Uterus (tissue), 2 donors: ENCODE data around the gene TRAF1.

Experiments
- POLR2A ChIP-seq, 2 donors: fragments of 450-650 bp; IDR thresholded peaks; one replicate each; pipeline ENCODE4 v1.6.1; 2016; ENCODE audit warnings: antibody characterized with exemption in 2 of 2, mild to moderate bottlenecking in 1 of 2, moderate library complexity in 1 of 2
- TF ChIP-seq, protein P1 (sequence below), 4 experiments: fragments of 200-600 bp in 2 of 4; fragments of 450-650 bp in 2 of 4; sonication (generic) in 2 of 4; IDR thresholded peaks; one replicate each; pipeline ENCODE4 v1.5.1; 2016 to 2019; ENCODE audit warnings: antibody characterized with exemption in 4 of 4, mild to moderate bottlenecking in 2 of 4, moderate library complexity in 1 of 4

DNA sequence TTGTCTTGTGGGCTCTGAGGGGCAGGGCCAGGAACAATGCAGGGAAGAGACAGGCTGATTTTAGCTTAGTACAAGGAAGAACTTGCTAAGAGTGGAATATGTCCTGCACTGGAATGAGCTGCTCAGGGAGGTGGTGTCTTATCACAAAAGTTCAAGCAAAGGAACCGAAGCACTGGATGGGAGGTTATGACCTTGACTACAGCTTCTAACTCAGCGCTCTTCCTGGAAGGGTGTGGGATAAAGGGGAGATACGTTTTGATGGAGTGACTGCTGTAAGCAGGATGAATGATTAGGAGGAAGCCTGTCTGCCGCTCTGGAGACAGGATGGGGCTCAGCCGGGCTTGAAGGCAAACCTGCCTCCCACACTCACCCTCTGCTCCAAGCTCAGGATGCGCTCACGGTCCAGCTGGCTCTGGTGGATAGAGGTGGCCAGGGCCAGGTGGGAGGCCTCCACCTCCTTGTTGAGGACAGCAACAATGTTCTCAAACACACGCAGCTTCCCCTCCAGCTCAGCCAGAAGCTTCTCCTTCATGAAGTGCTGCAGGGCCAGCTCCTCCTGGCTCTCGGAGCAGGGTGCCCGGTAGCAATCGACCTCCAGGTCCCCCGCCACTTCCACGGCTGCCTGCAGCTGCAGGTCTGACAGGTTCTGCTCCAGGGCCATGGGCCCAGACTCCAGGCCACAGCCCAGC, 13.5 kb downstream of the TRAF1 start:
- TF ChIP-seq POLR2A (IDR thresholded peaks at IDR 0.05) = no peak
- TF ChIP-seq, protein P1, sequence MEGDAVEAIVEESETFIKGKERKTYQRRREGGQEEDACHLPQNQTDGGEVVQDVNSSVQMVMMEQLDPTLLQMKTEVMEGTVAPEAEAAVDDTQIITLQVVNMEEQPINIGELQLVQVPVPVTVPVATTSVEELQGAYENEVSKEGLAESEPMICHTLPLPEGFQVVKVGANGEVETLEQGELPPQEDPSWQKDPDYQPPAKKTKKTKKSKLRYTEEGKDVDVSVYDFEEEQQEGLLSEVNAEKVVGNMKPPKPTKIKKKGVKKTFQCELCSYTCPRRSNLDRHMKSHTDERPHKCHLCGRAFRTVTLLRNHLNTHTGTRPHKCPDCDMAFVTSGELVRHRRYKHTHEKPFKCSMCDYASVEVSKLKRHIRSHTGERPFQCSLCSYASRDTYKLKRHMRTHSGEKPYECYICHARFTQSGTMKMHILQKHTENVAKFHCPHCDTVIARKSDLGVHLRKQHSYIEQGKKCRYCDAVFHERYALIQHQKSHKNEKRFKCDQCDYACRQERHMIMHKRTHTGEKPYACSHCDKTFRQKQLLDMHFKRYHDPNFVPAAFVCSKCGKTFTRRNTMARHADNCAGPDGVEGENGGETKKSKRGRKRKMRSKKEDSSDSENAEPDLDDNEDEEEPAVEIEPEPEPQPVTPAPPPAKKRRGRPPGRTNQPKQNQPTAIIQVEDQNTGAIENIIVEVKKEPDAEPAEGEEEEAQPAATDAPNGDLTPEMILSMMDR (IDR thresholded peaks at IDR 0.05) = no peak
